Liver (tissue), 3 donors: ENCODE results near the gene LRRN2.

Experiments
- CTCF ChIP-seq: fragments of 150-350 bp; IDR thresholded peaks from 2 replicates; pipeline ENCODE4 v1.5.1; 2017; ENCODE audit warnings: improper control_type of control experiment, low read depth, low read length; ENCODE audit not compliant: missing input control
- HNF4G ChIP-seq: IDR thresholded peaks from 2 replicates; pipeline ENCODE4 v1.6.1; 2016; ENCODE audit warnings: antibody characterized with exemption
- JUND ChIP-seq, 2 donors: IDR thresholded peaks; 2 replicates each; pipeline ENCODE4 v1.6.1; 2016; ENCODE audit warnings: antibody characterized with exemption in 2 of 2
- TAF1 ChIP-seq: conservative IDR thresholded peaks from 2 replicates; pipeline ENCODE4 v1.6.1; 2016; ENCODE audit warnings: antibody characterized with exemption, mild to moderate bottlenecking
- YY1 ChIP-seq: IDR thresholded peaks from 2 replicates; pipeline ENCODE4 v1.6.1; 2016; ENCODE audit warnings: antibody characterized with exemption, mild to moderate bottlenecking
- ZBTB33 ChIP-seq: IDR thresholded peaks from 2 replicates; pipeline ENCODE4 v1.6.1; 2016; ENCODE audit warnings: antibody characterized with exemption
- donor health status: healthy.
- donor health status: healthy.

- no peak for TF ChIP-seq YY1
- no peak for TF ChIP-seq CTCF
- TF ChIP-seq TAF1, result no peak
- no peak for TF ChIP-seq ZBTB33
- no peak for TF ChIP-seq JUND (IDR thresholded peaks at IDR 0.05)
- no peak for TF ChIP-seq HNF4G
These were observed 2.0 kb downstream of the LRRN2 start for GRCh38 chr1:204683284-204684205.
